HEK293 (cell line): ENCODE measurements around the gene IL9.

ENCODE experiments used
- GLIS1 ChIP-seq: fragments of 450-650 bp; formaldehyde crosslinking; IDR thresholded peaks from 2 replicates; pipeline ENCODE4 v1.5.1; 2016; ENCODE audit warnings: missing biosample characterization, missing genetic modification characterization
- KLF10 ChIP-seq: fragments of 450-650 bp; IDR thresholded peaks from 2 replicates; pipeline ENCODE4 v1.5.1; 2018; ENCODE audit warnings: missing biosample characterization, mild to moderate bottlenecking, missing genetic modification characterization
- MZF1 ChIP-seq: fragments of 450-650 bp; formaldehyde crosslinking; IDR thresholded peaks from 2 replicates; pipeline ENCODE4 v1.5.1; 2017; ENCODE audit warnings: missing biosample characterization, missing genetic modification characterization, borderline replicate concordance
- PRDM10 ChIP-seq: fragments of 450-650 bp; formaldehyde crosslinking; IDR thresholded peaks from 2 replicates; pipeline ENCODE4 v1.5.1; 2016; ENCODE audit warnings: missing biosample characterization, missing genetic modification characterization
- YY1 ChIP-seq: fragments of 450-650 bp; formaldehyde crosslinking; IDR thresholded peaks from 2 replicates; pipeline ENCODE4 v1.5.1; 2018; ENCODE audit warnings: missing biosample characterization, missing genetic modification characterization
- ZBTB8A ChIP-seq: fragments of 450-650 bp; formaldehyde crosslinking; IDR thresholded peaks from 2 replicates; pipeline ENCODE4 v1.5.1; 2016; ENCODE audit warnings: missing biosample characterization, missing genetic modification characterization
- ZFHX2 ChIP-seq: fragments of 450-650 bp; formaldehyde crosslinking; conservative IDR thresholded peaks from 2 replicates; pipeline ENCODE4 v1.5.1; 2016; ENCODE audit warnings: missing biosample characterization, missing genetic modification characterization
- ZNF169 ChIP-seq: fragments of 450-650 bp; formaldehyde crosslinking; IDR thresholded peaks from 2 replicates; pipeline ENCODE4 v1.5.1; 2016; ENCODE audit warnings: missing biosample characterization, missing genetic modification characterization
- ZNF211 ChIP-seq: fragments of 450-650 bp; formaldehyde crosslinking; IDR thresholded peaks from 2 replicates; pipeline ENCODE4 v1.5.1; 2016; ENCODE audit warnings: low read depth, missing biosample characterization, missing genetic modification characterization
- ZNF335 ChIP-seq: fragments of 450-650 bp; formaldehyde crosslinking; conservative IDR thresholded peaks from 2 replicates; pipeline ENCODE4 v1.5.1; 2016; ENCODE audit warnings: missing biosample characterization, missing genetic modification characterization
- ZNF341 ChIP-seq: fragments of 450-650 bp; formaldehyde crosslinking; IDR thresholded peaks from 2 replicates; pipeline ENCODE4; 2016; ENCODE audit warnings: low read depth, missing biosample characterization, missing genetic modification characterization
- ZNF544 ChIP-seq: fragments of 450-650 bp; formaldehyde crosslinking; IDR thresholded peaks from 2 replicates; pipeline ENCODE4 v1.5.0; 2017; ENCODE audit warnings: missing biosample characterization, missing genetic modification characterization
- ZNF549 ChIP-seq: fragments of 450-650 bp; IDR thresholded peaks from 2 replicates; pipeline ENCODE4 v1.5.1; 2018; ENCODE audit warnings: missing biosample characterization, missing genetic modification characterization, mild to moderate bottlenecking, inconsistent platforms, moderate library complexity
- ZNF558 ChIP-seq: fragments of 450-650 bp; formaldehyde crosslinking; IDR thresholded peaks from 2 replicates; pipeline ENCODE4 v1.5.1; 2016; ENCODE audit warnings: missing biosample characterization, missing genetic modification characterization
- ZNF776 ChIP-seq: fragments of 450-650 bp; formaldehyde crosslinking; IDR thresholded peaks from 2 replicates; pipeline ENCODE4 v1.5.0; 2017; ENCODE audit warnings: missing biosample characterization, missing genetic modification characterization, borderline replicate concordance
- ZNF792 ChIP-seq: fragments of 450-650 bp; formaldehyde crosslinking; IDR thresholded peaks from 2 replicates; pipeline ENCODE4 v1.5.1; 2016; ENCODE audit warnings: missing biosample characterization, missing genetic modification characterization
- ZNF830 ChIP-seq: fragments of 450-650 bp; IDR thresholded peaks from 2 replicates; pipeline ENCODE4 v1.5.0; 2018; ENCODE audit warnings: missing biosample characterization, missing genetic modification characterization, low read depth, mild to moderate bottlenecking, moderate library complexity
- ZXDB ChIP-seq: fragments of 450-650 bp; formaldehyde crosslinking; IDR thresholded peaks from 2 replicates; pipeline ENCODE4 v1.5.1; 2016; ENCODE audit warnings: missing biosample characterization, missing genetic modification characterization
- TF ChIP-seq, protein P1 (sequence below): fragments of 450-650 bp; formaldehyde crosslinking; IDR thresholded peaks from 2 replicates; pipeline ENCODE4 v1.5.1; 2016; ENCODE audit warnings: missing biosample characterization, missing genetic modification characterization, borderline replicate concordance
- TF ChIP-seq, protein P2 (sequence below): fragments of 450-650 bp; formaldehyde crosslinking; IDR thresholded peaks from 2 replicates; pipeline ENCODE4 v1.5.1; 2016; ENCODE audit warnings: missing biosample characterization, missing genetic modification characterization
- TF ChIP-seq, protein P3 (sequence below): fragments of 450-650 bp; formaldehyde crosslinking; IDR thresholded peaks from 2 replicates; pipeline ENCODE4 v1.5.1; 2017; ENCODE audit warnings: missing biosample characterization, missing genetic modification characterization
- TF ChIP-seq, protein P4 (sequence below): fragments of 450-650 bp; formaldehyde crosslinking; IDR thresholded peaks from 2 replicates; pipeline ENCODE4 v1.5.1; 2016; ENCODE audit warnings: missing biosample characterization, missing genetic modification characterization

The IL9 gene

DNA sequence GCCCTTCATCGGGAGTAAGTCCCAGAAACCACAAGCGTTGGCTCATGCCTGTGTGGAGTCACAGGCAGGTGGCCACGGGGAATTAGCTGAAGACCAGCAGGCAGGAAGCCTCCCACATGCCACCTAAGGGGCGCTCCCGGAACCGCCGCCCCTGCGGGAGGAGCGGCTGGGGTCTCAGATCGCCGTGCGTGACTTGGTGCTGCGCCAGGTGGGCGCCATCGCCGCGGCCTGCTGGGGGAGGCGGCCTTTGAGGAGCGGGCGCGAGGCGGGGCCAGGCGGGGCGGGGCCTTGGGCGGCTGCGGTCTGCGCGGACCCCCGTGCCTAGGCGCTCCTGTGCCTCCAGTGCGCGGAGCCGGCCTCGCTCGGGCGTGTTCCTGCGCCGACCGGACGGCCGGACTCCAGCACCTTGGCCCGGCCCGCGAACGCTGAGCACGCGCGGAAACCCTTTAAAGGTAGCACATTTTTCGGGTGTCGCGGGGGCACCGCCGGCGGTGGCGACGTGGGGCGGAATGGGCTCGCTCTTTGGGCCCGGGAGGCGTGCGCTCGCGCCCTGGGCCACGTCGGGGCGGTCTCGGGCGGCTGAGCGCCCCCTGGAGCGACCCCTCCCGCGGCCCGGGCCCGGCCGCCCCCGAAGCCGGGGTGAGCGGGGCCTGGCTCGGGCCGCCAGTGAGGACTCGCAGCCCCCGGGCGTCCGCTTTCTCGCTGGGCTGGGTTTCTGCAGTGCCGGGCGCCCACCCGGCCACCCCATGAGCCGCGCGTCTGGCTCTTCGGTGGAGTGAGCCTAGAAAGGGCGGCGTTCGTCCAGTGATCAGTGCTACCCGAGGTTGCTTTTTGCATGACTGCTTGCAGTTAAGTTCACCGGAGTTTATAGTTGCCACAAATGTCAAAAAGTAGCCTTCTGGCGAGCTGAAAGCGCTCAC lies 34.6 kb upstream of the IL9 start (continued):
- TF ChIP-seq, protein P1, sequence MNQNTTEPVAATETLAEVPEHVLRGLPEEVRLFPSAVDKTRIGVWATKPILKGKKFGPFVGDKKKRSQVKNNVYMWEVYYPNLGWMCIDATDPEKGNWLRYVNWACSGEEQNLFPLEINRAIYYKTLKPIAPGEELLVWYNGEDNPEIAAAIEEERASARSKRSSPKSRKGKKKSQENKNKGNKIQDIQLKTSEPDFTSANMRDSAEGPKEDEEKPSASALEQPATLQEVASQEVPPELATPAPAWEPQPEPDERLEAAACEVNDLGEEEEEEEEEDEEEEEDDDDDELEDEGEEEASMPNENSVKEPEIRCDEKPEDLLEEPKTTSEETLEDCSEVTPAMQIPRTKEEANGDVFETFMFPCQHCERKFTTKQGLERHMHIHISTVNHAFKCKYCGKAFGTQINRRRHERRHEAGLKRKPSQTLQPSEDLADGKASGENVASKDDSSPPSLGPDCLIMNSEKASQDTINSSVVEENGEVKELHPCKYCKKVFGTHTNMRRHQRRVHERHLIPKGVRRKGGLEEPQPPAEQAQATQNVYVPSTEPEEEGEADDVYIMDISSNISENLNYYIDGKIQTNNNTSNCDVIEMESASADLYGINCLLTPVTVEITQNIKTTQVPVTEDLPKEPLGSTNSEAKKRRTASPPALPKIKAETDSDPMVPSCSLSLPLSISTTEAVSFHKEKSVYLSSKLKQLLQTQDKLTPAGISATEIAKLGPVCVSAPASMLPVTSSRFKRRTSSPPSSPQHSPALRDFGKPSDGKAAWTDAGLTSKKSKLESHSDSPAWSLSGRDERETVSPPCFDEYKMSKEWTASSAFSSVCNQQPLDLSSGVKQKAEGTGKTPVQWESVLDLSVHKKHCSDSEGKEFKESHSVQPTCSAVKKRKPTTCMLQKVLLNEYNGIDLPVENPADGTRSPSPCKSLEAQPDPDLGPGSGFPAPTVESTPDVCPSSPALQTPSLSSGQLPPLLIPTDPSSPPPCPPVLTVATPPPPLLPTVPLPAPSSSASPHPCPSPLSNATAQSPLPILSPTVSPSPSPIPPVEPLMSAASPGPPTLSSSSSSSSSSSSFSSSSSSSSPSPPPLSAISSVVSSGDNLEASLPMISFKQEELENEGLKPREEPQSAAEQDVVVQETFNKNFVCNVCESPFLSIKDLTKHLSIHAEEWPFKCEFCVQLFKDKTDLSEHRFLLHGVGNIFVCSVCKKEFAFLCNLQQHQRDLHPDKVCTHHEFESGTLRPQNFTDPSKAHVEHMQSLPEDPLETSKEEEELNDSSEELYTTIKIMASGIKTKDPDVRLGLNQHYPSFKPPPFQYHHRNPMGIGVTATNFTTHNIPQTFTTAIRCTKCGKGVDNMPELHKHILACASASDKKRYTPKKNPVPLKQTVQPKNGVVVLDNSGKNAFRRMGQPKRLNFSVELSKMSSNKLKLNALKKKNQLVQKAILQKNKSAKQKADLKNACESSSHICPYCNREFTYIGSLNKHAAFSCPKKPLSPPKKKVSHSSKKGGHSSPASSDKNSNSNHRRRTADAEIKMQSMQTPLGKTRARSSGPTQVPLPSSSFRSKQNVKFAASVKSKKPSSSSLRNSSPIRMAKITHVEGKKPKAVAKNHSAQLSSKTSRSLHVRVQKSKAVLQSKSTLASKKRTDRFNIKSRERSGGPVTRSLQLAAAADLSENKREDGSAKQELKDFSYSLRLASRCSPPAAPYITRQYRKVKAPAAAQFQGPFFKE (tag by site-specific recombination), result no peak
- TF ChIP-seq ZNF792 (tag by site-specific recombination) (no peak), YY1 (tag by site-specific recombination) (peak; percentile 86), PRDM10 (tag by site-specific recombination) (peak; percentile 33; the same call in 1 of the 2 replicates), GLIS1 (peak; percentile 62), ZNF335 (peak; percentile 94), ZNF558 (tag by site-specific recombination) (no peak), ZNF169 (tag by site-specific recombination) (no peak), MZF1 (no peak), KLF10 (tag by site-specific recombination) (peak; percentile 47; the same call in 1 of the 2 replicates), ZNF830 (tag by site-specific recombination) (no peak), ZNF211 (tag by site-specific recombination) (no peak), ZBTB8A (tag by site-specific recombination) (peak; percentile 91), ZNF776 (tag by site-specific recombination) (no peak), ZNF544 (tag by site-specific recombination) (no peak), ZNF549 (tag by site-specific recombination) (0 out of 2 replicates have a peak, but pooled peaks have one; percentile 26), ZFHX2 (peak; percentile 75), ZXDB (tag by site-specific recombination) (peak; percentile 86), ZNF341 (peak; percentile 96)
- TF ChIP-seq, protein P2, sequence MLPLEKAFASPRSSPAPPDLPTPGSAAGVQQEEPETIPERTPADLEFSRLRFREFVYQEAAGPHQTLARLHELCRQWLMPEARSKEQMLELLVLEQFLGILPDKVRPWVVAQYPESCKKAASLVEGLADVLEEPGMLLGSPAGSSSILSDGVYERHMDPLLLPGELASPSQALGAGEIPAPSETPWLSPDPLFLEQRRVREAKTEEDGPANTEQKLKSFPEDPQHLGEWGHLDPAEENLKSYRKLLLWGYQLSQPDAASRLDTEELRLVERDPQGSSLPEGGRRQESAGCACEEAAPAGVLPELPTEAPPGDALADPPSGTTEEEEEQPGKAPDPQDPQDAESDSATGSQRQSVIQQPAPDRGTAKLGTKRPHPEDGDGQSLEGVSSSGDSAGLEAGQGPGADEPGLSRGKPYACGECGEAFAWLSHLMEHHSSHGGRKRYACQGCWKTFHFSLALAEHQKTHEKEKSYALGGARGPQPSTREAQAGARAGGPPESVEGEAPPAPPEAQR, result no peak
- TF ChIP-seq, protein P3, sequence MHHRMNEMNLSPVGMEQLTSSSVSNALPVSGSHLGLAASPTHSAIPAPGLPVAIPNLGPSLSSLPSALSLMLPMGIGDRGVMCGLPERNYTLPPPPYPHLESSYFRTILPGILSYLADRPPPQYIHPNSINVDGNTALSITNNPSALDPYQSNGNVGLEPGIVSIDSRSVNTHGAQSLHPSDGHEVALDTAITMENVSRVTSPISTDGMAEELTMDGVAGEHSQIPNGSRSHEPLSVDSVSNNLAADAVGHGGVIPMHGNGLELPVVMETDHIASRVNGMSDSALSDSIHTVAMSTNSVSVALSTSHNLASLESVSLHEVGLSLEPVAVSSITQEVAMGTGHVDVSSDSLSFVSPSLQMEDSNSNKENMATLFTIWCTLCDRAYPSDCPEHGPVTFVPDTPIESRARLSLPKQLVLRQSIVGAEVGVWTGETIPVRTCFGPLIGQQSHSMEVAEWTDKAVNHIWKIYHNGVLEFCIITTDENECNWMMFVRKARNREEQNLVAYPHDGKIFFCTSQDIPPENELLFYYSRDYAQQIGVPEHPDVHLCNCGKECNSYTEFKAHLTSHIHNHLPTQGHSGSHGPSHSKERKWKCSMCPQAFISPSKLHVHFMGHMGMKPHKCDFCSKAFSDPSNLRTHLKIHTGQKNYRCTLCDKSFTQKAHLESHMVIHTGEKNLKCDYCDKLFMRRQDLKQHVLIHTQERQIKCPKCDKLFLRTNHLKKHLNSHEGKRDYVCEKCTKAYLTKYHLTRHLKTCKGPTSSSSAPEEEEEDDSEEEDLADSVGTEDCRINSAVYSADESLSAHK (tag by site-specific recombination), result no peak
- TF ChIP-seq, protein P4, sequence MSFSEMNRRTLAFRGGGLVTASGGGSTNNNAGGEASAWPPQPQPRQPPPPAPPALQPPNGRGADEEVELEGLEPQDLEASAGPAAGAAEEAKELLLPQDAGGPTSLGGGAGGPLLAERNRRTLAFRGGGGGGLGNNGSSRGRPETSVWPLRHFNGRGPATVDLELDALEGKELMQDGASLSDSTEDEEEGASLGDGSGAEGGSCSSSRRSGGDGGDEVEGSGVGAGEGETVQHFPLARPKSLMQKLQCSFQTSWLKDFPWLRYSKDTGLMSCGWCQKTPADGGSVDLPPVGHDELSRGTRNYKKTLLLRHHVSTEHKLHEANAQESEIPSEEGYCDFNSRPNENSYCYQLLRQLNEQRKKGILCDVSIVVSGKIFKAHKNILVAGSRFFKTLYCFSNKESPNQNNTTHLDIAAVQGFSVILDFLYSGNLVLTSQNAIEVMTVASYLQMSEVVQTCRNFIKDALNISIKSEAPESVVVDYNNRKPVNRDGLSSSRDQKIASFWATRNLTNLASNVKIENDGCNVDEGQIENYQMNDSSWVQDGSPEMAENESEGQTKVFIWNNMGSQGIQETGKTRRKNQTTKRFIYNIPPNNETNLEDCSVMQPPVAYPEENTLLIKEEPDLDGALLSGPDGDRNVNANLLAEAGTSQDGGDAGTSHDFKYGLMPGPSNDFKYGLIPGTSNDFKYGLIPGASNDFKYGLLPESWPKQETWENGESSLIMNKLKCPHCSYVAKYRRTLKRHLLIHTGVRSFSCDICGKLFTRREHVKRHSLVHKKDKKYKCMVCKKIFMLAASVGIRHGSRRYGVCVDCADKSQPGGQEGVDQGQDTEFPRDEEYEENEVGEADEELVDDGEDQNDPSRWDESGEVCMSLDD (tag by site-specific recombination), result peak; percentile 66
